HuH-7 (cell line): ENCODE results near the gene CLINT1.
"Not testable (repeated sequence)": the region's sequence is repeated elsewhere in the genome, so short reads cannot be mapped to it uniquely, and the experiment has no call there.

ENCODE experiments used
- DNase-seq: peaks from one replicate; pipeline ENCODE4 v3.0.0; 2011; ENCODE audit warnings: low spot score

CLINT1 gene

DNA sequence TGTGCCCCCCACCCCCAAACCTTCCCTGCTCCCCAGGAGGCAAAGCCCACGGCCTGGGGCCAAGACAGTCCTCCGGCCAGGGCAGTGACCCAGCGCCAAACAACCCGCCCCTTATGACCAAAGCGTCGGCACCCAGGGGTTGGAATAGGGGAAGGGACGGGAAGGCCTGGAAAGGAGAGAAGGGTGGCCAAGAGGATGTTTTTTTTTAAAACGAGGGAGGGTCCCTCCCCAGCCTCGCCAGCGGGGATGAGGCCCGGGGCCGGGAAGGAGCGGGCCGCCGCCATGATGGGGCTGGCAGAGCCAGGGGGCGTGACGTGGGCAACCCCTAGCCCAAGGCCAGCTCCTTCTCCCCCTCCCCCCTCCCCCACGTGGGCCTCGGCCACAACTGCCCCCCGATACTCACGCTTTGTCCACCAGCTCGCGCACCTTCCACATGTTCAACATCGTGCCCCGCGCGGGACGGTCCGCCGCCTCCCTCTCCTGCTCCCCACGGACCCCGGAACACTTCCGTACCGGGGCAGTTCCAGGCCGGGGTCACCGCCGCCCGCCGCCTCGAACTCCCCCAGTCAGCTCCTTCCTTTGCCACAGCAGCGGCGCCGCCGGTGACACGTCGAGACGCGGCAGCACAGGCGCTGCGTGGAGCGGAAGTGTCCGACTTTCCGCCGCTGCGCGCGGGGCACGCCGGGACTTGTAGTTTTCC is at the start of gene CLINT1:
CLINT1 (minus strand) TSS at position 619 of the 700 bp plus-strand sequence; CDS start at position 444, 175 bp downstream.
- DNase-seq: peak; percentile 83

DNA sequence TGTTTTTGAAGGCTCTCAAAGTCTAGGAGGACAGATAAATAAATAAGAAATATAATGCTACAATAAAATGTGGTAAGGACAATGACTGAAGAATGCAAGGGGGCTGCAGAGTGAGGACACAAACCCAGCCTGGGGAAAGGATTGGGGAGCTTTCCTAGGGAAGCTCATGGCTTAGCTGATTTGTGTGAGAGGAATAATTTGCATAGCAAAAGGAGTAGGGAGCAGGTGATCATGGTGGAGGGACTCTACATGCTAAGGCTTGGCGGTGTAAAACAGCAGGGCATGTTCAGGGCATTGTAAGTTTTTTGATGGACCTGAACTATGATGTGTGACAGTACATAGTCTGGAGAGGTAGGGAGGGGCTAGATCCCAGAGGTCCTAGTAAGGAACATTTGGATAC is 49.5 kb upstream of the CLINT1 start:
- DNase-seq: no peak

DNA sequence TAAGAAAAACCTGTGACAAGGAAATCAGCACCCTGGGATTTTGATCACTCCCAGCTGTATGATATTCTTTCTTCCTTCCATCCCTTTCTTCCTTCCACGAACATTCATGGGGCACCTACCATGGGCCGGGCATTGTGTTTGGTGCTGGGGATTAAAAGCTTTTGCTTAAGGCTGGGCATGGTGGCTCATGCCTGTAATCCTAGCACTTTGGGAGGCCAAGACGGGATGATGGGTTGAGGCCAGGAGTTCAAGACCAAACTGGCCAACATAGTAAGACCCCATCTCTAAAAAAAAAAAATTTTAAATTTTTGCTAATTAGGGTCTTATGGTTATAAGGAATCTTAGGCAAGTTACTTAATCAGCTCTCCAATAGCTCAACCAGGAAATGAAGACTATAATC is 48.5 kb upstream of the CLINT1 start:
- no peak for DNase-seq

DNA sequence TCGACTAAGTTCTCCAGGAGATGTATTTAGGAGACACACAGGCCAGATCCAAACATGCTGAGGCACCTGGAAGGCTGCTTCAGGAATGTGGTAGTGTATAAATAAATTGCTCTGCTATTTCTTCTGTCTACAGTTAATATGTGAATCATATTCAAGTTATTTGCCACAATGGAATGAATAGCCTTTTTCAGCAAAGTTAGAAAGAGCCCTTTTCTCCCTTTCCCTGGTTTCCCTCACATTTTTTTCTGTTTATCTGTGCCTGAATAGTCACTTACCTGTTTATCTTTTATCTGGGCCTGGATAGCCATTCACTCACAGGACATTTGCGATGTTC is 44.1 kb upstream of the CLINT1 start:
- DNase-seq: no peak

DNA sequence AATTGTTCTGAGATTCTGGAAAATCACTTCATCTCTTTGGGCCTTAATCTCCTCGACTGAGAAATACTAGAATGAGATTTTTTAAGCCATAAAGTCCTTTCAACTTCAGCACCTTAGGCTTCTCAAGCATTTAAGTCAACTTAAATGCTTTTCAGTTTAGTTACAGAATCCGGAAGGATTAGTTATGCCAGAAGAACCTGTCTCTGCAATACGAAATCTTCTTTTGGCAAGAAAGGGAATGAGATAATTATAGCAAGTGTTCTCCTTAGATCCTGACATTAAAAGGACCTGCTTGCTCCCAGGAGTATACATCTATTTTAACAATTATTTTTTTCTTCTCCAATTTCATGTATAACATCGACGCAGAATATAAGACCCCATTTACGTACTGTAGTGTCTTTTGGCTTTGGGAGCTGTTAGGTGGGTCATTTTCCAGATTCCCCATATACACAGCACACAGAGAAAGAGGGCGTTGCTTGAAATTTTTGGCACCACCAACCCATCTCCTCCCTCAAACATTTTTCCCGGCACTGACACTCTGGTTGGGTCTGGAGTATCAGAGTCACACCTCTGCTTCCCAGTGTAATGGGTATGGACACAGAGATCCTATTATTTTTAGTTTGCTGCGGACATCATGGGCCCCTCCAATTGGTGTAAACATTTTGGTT is 43.6 kb upstream of the CLINT1 start:
- no peak for DNase-seq

DNA sequence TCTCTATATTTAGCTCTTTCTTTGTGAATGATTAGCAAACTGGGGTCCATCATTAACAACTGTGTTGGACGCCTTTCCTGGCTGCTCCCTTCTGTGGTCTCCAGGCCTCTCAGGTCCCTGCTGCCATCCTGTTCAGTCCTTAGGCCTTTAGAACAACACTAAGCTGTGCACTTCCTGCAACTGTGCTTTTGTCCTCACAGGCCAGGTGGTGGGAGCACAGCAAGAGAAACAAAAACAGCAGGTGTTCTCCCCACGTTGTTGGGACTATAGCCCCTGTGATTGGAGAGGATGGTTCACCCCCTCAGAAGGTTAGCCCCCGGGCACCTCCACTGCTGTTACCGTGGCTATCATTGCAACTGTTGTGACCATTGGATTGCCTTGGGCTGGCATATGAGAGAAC is 41.7 kb upstream of the CLINT1 start:
- no peak for DNase-seq

DNA sequence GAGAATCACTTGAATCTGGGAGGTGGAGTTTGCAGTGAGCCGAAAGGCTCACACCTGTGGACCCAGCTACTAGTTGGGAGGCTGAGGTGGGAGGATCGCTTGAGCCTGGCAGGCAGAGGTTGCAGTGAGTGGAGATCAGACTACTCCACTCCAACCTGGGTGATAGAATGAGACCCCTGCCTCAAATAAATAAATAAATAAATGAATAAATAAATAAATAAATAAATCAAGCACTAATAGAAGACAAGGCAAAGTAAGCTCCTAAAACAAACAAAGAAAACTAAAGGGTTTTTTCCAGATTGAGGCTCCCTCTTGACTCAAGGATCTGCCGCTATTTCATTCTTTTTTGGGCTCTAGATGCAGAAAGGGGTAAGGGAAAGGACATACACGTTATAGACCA is 34.7 kb upstream of the CLINT1 start:
- no peak for DNase-seq

DNA sequence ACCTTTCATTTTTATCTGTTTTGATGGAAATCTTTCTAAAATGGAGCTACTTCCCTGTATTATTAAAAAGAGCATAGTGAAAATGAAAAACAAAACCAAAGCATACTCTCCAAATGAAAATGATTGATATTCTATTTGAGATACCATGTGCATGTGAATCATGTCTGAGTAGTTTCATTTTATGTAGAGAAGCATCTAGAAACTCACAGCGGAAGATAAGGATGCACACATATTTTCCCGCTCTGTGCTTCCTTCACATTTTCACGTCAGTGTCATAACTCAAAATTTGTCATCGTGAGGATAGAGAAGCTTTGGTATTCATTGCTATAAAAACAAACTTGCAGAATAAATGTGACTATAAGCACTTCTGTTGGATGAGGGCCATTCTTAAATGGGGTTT is 34.0 kb upstream of the CLINT1 start:
- no peak for DNase-seq

DNA sequence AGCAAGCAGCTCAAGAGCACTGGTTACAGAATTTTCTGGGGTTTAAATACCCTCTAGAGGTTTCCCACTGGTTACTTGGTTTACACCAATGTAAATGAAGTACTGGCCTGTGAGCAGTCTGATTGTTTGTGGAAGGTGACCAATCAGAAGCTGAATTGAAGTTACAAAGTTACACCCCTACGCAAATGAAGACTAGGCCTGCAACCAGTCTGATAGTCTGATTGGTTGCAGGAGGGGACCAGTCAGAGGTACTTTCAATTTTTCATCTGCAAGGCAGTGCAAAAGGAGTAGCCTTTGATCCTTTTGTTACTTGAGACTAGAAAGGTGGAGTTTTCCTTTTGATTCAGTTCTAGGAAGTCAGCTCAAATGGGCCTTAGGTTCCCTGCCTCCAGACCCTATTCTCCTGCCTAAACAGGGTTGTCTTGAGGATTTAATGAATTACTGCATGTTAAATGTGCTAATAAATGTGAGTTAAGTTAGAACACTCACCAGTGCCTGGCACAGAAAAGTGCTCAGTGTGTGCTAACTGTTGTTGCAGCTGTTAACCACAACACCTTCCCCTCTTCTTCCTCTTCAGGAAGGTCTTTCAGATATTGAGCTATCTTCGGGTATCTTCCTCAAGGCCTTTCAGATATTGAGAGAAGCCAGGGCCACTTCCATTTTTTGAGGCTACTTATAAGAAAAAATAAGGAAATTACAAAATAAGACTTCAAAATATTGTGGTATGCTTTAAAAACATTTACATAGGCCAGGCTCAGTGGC is 32.1 kb upstream of the CLINT1 start:
- no peak for DNase-seq

DNA sequence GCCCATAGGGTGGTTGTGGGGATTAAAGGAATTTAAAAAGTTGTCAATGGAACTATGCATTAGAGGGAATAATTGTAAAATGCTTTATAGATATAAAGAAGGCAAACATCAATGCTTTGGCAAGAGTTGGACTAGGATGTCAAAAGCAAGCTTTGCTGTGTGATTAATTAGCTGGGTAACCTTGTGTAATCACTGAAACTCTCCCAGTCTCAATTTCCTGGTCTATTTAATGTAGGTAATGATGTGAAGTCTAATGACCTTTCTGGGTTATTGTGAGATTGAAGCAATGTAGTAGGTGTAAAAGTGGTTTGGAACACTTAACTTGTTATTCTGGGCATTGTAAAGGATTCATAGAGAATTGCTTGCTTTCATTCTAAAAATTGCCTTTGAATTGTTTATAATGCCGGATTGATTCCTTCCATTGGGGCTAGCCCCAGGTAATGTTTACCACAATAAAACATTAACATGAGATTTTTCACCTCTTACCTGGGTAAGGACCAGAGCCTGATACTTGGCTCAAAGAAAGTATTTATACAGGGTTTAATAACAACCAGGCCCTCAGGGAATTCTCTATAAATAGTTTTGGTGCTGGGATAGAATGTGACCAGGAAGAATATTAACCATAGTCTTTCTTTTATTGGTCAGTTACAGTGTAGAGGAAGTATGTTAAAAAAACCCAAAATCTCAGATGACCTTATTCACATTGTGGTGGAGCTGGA is 30.0 kb upstream of the CLINT1 start:
- DNase-seq: no peak

DNA sequence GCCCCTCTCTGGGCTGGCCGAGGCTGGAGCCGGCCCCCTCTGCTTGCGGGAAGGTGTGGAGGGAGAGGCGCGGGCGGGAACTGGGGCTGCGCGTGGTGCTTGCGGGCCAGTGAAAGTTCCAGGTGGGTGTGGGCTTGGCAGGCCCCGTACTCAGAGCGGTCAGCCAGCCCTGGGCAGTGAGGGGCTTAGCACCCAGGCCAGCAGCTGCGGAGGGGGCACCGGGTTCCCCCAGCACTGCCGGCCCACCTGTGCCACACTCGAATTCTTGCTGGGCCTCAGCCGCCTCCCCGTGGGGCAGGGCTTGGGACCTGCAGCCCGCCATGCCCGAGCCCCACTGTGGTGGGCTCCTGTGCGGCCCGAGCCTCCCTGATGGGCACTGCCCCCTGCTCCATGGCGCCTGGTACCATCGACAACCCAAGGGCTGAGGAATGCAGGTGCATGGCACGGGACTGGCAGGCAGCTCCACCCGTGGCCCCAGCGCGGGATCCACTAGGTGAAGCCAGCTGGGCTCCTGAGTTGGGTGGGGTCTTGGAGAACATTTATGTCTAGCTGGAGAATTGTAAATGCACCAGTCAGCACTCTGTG is 27.9 kb upstream of the CLINT1 start:
- DNase-seq: no peak

DNA sequence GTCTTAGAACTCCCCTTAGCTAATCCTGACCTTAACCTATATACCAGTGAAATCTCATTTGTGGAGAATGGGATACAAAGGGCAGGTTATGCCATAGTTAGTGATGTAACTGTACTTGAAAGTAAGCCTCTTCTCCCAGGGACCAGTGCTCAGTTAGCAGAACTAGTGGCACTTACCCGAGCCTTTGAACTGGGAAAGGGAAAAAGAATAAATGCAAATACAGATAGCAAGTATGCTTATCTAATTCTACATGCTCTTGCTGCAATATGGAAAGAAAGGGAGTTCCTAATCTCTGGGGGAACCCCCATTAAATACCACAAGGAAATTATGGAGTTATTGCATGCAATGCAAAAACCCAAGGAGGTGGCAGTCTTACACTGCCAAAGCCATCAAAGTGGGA is 26.1 kb upstream of the CLINT1 start:
- DNase-seq: not testable (repeated sequence)

DNA sequence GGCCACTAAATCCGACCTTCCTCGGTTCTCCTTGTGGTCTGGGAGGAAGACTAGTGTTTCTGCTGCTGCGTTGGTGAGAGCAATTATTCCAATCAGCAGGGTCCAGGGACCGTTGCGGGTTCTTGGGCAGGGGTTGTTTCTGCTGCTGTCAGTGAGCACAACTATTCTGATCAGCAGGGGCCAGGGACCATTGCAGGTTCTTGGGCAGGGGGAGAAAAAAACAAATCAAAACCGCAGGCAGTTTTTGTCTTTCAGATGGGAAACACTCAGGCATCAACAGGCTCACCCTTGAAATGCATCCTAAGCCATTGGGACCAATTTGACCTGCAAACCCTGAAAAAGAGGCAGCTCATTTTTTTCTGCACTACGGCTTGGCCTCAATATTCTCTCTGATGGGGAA is 22.6 kb upstream of the CLINT1 start:
- DNase-seq: not testable (repeated sequence)

DNA sequence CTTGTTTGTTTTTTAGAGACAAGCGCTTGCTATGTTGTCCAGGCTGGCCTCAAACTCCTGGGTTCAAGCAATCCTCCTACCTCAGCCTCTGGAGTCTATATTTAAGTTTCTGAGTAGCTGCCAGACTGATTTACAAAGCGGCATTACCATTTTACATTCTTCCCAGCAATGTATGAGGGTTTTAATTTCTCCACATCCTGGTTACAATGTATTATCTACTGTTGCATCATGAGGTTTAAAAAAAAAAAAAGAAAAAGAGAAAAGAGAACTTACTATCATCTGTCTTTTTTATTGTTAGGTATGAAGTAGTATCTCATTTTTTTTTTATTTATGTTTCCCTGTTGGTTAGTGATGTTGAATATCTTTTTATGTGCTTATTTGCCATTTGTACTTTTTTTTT is 18.9 kb upstream of the CLINT1 start:
- no peak for DNase-seq

DNA sequence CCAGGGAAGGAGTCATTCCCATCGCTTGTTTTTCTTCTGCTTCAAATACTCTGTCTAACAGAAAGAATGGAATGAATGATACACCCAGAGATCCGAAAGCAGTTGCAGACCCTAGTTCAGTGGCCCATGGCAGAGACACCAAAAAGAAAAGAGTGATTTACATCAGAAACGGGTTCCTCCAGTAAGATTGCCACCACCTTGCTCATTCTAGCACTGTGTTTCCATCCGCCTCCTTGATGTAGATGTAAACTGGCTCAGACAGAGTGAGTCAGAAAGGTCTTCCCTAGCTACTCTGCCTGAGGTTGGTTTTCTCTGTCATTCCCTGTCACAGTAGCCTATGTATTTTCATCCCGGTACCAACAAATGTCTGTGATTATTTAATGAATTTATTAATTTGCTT is 15.9 kb upstream of the CLINT1 start:
- DNase-seq: no peak

DNA sequence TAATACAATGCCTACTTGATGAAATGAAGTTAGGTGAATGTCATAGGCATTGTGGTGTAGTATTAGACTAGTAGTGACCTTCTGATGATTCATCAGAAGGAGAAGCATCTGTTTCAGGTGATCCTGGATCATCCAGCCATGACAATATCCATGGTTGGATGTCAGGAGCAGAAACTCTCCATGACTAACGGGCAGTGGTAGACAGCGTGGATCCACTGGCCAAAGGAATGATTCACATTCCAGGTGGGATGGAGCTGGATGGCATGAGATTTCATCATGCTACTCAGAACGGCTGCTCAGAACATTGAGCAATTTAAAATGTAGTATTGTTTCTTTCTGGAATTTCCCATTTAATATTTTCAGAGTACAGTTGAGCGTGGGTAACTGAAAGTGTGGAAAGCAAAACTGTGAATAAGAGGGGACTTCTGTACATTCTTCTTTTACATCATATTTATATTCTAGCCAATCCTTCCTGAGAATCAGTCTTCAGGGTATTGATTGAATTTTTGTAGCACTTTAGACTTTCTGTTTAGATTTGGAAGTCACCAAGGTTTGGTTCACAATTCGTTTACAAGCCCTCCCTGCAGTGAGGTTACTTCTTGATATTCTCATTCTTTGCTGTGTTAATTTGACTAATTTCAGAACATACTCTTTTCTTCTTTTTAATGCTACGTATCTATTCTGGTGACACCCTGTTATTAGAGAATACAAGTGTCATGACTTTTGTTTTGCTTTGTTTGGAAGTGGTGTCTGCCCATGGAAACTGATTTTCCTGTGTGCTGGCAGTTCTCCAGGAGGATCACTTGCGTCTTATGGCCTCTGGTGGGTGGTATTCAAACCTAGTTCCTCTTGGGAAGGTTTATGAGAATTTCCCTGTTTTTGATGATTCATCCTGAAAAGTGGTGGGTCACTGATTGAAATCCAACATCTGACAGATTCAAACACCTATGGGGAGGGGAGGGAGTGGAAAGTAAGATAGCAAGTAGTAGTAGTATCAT is 12.2 kb upstream of the CLINT1 start:
- DNase-seq: no peak

DNA sequence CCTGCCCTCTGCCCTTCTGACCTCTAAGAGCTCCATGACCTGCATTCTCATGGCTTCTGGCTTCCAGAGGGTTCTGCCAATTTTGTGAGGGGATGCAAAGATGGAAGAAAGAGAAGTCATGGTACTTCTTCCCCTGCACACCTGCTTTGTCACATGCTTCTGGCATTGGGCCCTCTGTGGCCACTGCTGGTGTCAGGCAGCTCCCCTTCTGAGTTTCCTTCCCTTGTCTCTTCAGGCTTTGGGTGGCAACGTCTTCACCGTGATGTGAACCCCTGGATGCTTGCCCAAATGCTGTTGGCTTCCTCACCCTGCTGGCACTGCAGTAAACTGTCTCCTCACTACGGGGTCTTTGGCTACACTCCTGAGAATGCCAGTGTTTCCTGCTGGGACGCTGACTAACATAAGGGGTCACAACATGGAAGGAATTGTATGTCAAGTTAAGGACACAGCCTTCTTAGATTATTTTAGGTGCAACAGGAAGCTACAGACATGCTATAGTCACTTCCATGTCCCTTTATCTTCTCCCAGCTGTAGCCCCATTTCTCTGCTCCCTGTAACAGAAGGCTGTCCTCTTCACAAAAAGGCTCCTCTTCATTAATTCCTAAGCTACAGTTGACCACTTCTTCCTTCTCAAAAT is 8.9 kb upstream of the CLINT1 start:
- DNase-seq: no peak

DNA sequence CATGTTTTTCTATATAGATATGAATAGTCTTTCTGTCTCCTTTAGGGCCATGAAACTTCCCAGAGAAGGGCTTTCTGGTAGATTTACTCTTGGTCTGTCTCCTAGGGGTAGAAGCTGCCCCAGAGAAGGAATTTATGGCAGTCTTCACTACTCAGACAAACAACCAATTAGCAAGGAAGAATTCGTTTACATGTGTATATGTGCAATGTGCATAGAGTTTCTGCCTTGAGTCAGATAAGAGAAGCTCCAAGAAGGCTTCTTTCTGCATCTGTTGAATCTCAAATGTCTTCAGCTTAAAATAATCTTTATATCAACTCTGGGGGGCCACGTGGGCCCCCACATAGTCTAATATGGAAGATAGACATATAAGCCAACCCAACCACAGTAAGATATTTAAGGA is 7.6 kb upstream of the CLINT1 start:
- no peak for DNase-seq

DNA sequence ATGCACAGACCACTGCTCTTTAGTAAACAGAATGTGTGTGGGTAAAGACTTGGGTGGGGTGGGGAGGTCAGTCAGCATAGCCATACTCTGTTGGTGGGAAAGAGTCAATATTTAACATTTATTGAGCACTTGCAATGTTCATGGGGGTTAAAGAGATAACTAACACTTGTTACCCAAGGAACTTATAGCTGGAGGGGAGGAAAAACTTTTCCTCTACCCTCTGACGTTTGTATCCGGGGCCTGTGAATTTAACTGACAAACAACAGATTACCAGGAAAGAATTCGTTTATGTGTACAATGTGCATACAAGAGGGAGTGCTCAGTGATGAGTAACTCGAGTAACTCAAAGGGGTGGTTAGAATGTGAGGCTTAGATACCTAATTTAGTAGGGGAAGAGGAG is 6.8 kb upstream of the CLINT1 start:
- DNase-seq: no peak

DNA sequence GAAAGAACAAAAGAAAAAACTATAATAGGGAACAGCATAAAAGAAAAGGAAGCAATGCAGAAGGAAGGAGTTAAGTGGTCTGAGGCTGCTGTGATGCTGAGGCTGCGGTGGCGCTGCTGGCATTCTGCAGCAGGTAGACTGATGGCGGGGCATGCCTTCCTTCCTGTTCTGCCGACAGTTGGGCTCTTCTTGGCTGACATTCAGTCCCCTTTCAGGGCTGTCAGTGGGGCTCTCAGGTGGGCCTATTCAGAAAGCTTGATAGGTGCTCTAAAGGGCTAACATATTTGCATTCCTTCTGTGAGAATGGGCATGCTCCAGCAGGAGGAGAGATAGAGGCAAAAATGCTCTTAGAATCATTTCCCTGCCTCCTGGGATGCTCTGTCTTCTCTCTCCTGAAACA is 5.1 kb upstream of the CLINT1 start:
- DNase-seq: no peak
